GM21381 (cell line): ENCODE data around the gene SGMS1.

ENCODE experiments used
- ATAC-seq: cut with Tn5 transposase; IDR thresholded peaks from one replicate; pipeline ENCODE4 v1.9.1; 2021; ENCODE audit warnings: mild to moderate bottlenecking, moderate library complexity; ENCODE audit not compliant: unreplicated experiment

SGMS1 gene

DNA sequence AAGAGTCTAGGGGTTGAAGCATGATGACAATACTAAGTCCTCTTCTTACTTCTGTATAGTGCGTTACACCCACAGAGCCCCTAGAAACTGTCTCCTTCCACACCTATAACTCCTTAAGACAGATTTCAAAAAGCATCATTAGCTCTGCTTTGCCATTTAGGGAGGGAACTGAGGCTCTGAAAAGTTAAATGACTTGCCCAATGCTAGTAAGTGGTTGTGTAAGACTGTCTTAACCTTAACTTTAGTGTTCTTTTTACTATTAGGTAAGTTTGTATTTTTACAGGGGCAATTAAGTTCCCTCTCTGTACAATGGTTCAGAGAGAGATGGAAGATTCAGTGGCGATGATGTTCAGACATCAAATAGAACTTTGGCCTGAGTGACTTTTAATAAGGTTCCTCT lies 299.7 kb downstream of the SGMS1 start:
- ATAC-seq: no peak

DNA sequence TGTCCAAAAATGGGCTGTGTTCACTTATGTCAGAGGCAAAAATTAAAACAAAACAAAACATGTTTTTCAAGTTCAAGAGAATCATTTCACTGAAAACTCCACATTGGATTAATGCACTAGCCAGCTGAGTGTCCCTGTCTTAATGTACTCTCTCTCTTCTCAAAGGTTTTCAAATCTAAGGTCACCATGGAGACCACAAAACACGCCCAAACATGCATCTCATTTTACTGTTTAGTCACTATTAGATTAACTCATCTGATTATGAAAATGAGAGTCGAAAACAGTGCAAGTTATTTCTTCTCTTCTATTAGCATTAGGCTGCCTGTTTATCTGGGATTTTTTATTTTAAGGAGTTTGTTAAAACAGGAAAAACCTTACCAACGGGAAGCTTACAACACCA lies 301.7 kb downstream of the SGMS1 start:
- no peak for ATAC-seq

DNA sequence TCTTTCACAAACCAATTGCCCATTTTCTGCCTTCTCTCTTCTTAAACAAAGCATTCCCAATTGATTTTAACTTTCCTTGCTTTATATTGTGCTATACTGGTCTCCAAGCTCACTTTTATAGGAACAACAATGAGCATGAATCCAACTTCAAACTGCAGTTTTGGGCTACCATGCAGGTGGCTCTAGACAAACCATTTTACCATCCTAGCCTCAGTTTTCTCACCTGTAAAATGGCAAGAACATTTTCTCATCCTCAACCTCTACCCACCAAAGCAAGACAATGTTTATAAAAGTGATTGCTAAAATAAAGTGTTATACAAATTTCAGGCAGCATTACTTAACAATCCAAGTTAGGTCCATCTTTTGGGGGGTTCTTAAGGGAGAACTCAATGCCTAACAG lies 305.6 kb downstream of the SGMS1 start:
- no peak for ATAC-seq

DNA sequence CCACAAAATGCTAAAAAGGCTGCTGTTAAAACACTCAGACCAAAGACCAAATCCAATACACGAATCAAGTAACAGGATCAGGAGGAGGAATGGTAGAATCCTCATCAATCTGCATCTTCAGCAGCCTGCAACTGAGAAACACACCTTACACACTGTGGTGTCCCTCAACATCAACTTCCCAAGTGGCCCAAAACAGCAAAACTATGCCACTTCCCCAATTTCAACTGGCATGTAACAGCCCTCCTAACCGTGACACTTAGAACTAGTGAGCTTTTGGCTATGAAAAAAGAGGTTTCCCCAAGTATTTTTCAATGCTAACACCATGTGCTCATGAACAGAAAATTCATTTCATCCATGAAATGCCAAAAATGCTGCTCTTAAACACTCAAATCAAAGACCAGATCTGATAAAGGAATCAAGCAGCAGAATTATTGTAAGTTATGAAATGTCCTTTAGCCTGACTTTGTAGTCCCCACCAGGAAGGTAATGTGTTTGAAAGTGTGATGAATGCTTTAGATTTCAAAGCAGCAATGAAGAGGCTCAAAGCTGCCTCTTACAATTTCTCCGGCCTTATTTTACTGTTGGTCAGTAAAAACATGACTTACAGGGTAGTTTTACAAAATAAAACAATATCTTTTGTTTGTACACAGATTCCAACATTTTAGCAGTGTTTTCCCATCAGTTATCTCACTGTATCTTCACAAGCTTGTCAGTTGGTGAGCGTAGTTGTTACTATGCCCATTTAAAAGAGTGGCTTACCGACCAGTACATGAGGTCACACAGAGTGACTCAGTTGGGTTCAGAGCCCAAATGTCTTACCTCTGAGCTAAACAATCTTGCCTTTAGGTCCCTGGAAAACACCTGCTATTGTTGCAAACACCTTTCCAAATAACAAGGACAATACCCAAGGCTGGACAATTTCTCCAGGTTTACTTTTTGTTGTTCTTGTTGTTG lies 306.8 kb downstream of the SGMS1 start:
- no peak for ATAC-seq

DNA sequence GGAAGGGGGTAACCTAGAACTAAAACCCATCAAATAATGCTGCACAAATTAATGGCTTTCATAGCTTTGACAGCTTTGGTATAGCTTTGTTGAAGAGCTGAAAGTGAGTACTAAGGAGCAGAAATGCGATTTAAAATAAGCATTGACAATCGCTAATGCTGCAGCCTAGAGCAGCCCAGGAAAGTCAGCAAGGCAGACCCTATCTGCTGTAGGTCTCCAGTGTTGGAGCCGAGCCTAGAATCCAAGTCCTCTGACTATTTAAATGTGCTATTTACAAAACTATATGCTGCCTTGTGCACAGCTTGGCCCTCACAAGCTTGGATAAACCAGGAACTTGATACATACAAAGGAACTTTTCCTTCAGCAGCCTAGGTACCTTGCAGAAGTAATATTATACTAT lies 307.6 kb downstream of the SGMS1 start:
- ATAC-seq: no peak

DNA sequence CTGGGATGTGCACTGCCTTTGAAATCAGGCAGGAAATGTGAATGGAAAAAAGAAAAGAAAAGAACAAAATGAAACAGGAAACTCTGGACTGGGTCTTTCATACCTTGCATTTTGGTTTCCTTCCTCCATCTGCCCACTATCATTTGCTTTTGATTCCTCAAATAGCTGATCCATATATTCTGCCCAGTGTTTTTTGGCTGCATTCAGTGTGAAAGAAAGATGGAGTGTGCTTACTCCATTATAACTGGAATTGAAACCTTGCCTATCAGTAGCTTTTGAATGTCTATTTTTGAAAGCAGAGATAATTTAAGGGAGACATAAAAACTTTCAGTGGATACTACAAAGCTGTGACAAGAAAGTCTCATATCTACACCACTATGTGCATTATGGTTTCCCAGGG lies 308.3 kb downstream of the SGMS1 start:
- ATAC-seq: no peak

DNA sequence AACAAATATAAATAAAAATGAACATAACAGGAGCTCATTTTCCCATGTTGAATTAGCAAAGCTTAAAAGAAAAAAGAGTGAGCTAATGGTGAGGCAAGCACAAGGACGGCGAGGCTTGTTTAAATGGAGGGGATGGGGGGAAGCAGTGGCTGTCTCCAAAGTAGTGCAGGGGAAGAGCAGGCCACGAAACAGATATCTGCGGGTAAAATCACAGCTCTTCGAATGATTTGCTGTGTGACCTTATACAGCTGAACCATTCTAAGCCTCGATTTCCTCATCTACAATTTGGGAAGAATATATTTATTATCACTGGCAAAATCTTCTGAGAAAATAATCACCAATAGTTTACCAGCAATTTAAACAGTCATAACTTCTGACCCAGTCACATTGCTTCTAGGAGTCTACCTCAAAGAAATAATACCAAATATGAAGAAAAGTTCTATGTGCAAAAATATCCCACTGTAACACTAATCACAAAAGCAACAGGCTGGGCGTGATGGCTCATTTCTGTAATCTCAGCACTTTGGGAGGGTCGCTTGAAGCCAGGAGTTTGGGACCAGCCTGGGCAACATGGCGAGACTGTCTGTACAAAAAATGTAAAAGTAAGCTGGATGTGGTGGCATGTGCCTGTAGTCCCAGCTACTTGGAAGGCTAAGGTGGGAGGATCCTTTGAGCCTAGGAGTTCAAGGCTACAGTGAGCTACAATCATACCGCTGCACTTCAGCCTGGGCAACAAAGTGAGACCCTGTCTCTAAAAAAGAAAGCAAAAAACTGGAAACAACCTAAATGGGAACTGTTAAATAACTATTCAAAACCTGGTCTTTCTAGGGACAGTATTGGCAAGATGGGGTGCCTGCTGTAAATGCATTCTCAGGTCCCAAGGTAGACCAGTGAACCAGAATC lies 309.3 kb downstream of the SGMS1 start:
- no peak for ATAC-seq

DNA sequence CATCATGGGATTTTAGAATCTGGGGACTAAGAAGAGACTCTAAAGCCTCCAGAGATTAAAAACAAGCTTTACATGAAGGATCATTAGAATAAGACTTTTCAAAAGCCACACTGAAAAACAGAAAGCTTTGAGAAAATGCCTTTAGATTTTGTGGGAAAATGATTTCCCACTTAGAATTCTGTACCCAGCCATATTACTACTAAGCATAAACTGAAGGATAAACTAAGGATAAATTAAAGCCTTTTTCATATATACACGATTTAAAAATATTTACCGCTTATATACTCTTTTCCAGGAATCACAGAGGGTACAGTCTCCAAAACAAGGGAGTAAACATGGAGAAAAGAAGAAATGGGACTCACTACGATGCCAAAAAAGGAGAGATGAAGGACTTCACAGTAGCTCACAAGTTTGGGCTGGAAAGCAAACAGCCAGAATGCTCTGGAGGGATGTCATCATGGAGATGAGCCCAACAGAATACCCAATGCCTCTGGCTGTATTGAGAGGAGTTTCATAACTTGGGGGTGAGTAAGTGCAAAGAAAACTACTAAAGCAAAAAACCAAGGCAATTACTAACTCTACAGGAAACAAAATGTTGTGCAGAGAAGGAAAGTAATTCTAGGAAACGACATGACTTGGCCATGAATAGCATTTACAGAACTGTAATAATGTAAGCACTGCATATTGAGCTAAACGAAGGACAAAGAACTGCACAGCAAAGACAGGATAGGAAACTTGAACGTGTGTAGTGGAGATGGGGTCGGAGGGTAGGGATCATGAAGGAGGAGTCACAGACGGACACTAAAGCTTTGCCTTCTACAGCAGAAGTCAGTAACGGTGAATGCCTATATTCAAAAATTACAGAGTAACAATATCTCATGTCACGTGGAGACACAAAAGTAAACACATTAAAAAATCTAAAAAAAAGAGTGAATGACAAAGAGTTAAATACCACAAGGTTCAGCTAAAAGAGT lies 311.0 kb downstream of the SGMS1 start:
- ATAC-seq: no peak

DNA sequence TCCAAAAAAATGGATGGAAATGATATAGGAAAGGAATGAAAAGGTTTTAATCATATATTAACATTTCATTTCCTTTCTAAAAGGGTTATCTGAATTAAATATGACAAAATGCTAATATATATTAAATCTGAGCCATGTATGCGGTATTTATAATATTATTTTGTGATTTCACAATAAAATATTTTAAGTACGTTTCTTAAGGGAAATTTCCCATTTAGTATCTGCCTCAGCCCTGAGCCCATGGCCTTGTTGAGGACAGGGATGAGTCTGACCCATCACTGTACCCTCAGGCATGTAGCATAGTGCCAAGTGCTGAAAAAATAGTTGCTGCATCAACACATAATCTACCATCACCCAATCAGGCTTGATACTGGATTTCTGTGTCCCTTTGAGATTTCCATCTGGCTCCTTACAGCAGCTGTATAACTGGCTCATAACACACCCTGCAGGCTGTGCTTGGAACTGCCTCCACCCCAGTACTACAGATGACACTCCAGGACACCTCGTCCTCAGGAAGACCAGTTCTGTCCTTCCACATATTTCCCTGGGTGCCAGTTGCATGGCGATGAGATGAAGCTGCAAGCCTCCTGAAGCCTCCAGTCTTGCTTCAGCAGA lies 313.1 kb downstream of the SGMS1 start:
- ATAC-seq: no peak

DNA sequence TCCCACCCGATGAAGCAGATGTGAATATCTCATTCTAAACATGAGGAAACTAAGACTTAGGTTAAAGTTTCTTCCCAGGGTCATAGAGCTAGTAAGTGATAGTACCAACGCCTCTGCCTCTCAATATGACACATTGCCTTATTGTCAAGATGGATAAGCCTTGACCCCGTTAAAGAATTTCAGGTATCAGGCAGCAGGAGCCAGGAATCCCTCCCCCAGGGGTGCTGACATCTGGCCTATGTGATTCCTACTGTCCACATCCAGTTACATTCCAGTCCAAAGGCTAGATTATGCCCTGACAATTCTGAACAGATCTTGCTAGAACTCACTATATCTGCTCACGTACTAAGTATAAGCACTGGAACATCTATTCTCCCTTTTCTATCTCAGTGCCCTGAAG lies 314.4 kb downstream of the SGMS1 start:
- ATAC-seq: no peak

DNA sequence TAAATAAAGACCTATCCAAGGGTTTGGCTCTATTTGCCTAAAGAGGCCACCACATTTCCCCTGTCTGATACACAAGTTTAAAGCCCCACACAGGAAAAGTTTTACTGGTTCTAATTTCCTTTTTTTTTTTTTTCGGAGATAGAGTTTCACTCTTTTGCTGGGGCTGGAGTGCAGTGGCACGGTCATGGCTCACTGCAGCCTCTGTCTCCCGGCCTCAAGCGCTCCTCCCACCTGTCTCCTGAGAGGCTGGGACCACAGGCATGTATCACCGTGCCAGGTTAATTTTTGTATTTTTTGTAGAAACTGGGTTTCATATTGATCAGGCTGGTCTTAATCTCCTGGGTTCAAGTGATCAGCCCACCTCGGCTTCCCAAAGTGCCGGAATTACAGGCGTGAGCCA lies 319.1 kb downstream of the SGMS1 start:
- no peak for ATAC-seq

DNA sequence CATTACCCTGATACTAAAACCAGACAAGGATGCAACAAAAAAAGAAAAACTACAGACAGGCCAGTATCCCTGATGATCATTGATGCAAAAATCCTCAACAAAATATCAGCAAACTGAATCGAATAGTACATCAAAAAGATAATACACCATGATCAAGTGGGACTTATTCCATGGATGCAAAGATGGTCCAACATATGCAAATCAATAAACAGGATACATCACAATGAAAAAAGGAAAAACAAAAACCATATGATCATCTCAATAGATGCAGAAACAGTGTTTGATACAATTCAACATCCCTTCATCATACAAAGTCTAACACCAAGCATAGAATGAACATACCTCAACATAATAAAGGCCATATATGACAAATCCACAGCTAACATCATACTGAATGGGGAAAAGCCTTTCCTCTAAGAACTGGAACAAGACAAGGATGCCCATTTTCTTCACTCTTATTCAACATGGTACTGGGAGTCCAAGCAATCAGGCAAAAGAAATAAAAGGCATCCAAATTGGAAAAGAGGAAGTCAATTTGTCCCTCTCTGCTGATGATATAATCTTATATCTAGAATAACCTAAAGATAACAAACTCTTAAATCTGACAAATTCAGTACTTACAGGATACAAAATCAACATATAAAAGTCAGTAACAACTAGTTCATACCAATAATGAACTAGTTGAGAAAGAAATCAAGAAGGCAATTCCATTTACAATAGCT lies 323.6 kb downstream of the SGMS1 start:
- no peak for ATAC-seq

DNA sequence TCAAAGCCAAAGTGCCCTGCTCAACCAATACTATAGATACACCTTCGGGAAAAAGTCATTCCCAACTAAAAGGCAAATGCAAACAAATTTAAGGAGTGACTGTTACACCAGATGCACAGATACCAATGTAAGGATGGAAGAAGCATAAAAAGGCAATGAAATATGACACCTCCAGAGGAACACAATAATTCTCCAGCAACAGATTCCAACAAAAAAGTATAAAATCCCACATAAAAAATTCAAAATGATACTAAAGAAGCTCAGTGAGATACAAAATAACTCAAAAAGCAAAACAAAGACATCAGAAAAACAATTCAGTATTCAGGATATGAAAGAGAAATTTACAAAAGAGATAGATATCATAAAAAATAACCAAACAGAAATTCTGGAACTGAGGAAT lies 328.4 kb downstream of the SGMS1 start:
- ATAC-seq: no peak

DNA sequence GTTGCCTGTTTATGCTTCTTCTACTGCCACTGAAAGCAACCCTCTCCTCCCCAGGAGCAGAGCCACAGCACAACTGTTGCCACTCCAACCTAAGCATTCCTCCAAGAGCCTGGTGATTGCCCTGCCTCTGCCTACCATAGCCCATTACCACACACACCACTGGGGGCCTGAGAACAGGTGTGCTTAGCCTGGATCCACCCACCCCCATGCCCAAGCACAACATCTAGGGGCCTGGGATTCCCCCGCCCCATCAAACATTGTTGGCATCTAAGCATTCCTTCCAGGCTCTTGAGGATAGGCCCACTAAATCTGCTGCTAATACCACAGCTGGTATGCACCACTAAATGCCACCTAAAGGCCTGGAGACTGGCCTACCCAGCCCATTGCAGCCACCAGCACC lies 329.2 kb downstream of the SGMS1 start:
- no peak for ATAC-seq

DNA sequence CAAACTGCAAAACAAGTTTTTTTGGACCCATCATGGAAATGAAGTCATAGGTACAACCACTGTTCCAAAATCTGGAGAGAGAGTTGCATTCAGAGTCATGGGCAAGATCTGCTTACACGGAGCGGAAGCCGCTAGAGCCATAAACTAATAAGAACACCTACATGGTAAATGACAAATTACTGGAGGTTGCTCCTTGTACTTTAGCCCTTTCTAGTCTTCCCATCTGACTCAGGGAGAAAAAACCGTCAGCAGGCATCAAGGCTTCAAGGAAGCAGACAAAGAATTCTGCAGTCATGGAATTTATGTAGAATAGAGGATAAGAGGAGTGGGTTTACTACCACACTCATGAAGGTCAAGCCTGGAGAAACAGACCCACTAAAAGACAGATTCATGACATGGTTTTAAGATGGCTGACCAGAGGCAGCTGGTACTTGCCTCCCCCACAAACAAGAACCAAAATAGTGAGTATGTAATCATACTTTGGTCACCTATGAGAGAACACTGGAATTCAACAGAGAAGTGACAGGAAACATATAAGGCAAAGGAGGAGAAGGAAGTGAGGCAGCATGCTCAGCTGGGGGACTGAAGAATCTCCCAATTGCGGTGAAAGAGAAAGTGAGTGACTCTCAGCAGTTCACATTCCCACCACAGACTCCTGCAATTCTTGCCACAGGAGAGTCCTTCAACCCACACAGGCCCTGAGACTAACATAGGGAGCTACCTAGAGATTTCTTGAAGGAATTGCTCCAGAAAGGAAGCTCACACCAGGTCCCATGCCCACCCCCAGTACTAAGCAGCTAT lies 330.0 kb downstream of the SGMS1 start:
- ATAC-seq: no peak

DNA sequence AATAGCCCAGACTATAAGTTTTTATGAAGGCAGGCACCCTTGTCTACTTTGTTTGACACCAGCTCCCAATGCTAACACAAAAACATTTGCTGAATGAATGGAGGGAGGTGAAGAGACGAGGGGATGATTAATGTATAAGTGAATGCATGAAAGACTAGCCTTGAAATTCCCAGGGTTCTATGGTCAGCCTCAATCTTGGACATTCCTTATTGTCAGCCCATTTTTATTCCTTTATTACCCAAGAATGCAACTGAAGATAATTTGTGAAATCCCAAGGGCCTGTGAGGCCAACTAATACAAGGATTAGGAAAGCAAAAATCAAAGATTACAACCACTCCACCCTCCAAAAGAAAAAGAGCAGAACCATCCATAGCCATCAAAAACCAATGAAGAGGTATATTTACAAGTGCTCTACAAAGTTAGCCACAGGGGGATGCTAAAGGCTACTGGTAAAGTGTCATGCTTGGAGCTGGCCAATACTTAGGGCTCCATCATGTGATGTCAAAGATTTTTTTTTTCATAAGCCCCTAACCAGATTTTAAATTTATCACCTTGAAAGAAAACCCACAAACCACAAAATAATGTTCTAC lies 332.4 kb downstream of the SGMS1 start:
- no peak for ATAC-seq

DNA sequence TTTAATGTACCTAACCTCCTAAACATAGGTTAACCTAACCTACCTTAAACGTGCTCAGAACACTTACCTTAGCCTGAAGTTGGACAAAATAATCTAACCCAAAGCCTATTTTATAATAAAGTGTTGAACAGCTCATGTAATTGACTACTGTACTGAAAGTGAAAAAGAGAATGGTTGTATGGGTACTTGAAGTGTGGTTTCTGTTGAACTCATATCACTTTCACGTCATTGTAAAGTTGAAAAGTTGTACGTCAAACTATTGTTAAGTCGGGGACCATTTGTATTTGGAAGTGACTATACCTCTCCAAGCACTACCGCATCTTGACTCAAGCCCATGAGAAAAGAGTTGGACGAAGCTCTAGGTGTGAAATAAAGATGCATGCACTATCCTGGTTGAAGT lies 334.6 kb downstream of the SGMS1 start:
- no peak for ATAC-seq

DNA sequence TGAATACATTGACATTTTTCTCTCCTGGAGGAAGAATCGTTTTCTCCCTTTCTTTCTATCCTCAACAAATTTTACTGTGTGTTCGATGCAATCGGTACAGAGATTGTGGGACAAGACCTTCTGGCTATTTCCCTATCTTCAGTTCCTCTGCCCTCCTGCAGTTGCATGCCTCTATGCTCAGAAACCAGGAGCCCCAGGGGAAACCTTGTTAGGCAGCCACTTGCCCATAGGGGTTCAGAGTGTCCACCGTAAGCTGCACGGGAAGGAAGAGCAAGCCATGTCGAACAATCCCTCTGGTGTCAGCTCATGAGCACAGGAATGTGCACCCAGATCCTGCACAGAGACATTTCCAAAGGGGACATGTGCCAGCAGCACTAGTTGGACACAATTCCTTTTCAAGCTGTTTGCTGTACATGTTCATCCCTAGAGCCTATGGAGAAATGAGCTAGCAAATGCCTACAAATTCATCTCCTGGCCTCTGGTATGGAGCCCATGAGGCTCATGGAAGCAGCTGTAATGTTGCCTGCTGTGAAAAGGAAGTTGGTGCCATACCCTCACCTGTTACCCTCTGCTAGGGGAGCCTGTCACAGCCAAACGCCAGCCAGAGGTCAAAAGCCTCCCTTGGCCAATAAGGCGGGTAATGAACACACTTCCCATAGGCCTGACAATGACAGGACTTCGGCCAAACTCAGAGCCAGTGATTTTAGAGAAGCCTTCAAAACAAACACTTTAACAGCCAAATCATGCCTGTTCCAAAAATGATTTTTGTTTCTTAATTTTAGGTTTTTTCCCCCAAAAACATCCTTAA lies 336.6 kb downstream of the SGMS1 start:
- ATAC-seq: no peak
